ENCODE data around the gene KPNA2.

DNA sequence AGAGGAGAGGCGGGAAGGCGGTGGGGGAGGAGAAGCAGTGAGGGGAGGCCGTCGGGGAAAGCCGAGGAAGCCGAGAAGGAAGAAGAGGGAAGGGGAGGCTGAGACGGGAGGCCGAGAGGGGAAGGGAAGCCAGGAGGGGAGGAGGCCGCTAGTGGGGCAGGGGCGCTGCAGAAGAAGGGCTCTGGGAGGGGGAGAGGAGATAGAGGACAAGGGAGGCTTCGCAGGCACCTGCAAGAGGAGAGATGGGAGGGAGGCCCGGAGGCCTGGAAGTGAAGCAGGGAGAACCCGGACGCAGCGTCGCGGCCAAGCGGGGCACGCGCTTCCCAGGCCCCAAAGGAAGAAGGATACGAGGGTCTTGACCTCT lies 41.6 kb upstream of the KPNA2 start:
- TF ChIP-seq, protein P1, sequence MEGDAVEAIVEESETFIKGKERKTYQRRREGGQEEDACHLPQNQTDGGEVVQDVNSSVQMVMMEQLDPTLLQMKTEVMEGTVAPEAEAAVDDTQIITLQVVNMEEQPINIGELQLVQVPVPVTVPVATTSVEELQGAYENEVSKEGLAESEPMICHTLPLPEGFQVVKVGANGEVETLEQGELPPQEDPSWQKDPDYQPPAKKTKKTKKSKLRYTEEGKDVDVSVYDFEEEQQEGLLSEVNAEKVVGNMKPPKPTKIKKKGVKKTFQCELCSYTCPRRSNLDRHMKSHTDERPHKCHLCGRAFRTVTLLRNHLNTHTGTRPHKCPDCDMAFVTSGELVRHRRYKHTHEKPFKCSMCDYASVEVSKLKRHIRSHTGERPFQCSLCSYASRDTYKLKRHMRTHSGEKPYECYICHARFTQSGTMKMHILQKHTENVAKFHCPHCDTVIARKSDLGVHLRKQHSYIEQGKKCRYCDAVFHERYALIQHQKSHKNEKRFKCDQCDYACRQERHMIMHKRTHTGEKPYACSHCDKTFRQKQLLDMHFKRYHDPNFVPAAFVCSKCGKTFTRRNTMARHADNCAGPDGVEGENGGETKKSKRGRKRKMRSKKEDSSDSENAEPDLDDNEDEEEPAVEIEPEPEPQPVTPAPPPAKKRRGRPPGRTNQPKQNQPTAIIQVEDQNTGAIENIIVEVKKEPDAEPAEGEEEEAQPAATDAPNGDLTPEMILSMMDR (IDR thresholded peaks at IDR 0.05; ENCODE audit: insufficient read depth, low read length) = no peak
- no peak for TF ChIP-seq POLR2AphosphoS5 (IDR thresholded peaks at IDR 0.05; ENCODE audit: low read depth)

Data from HL-60 (cell line).